ENCODE measurements around the gene HERC2. TPM values are rescaled to one million over a fixed set of nuclear protein-coding genes. Genes with fewer than 3 reads are reported as not detected.

The HERC2 gene
- total RNA-seq, 6 experiments from 2014 or later, result 21.8 to 30.2 (median 27.0) TPM

DNA sequence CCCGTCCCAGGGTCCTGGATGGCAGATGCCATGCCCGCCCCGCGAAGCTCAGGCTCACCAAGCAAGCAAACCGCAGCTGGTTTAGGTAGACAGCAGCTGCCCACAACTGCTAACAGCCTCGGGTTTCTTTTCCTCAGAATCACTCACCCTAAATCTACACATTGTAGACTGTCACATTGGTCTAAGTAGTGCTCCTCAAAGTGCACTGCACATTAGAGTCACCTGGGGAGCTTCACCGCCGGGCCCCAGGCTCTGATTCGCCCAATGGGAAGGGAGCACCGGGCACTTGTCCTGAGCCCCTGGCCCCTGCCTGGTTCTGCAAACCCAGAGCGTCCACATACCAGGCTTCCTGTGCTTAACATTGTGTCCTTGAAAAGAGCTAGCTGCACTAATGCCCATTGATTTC, 223.6 kb downstream of the HERC2 start:
- DNase-seq, result no peak
- H3K27ac ChIP-seq, result no peak overlapping the region
- intact Hi-C loops (cut with DNase I), result no loop called here
- peaks cover 0 to 20% (median 0%) of the 10 kb centered on the region in 4 donors for H3K4me1 ChIP-seq
- H3K27me3 ChIP-seq, result peaks cover 0 to 27% of the 10 kb centered on the region in 2 donors
- no peak for ATAC-seq
- no peaks in the 10 kb centered on the region for H3K9me3 ChIP-seq
- no peak overlapping the region for H3K4me3 ChIP-seq
- 64% methylated on average over 8 of the region's 11 CpGs for WGBS (ENCODE audit: insufficient coverage, low coverage, low lambda C conversion rate, missing lambda C conversion rate)
- no peaks in the 10 kb centered on the region for H3K36me3 ChIP-seq
- no peak for TF ChIP-seq POLR2A (IDR thresholded peaks at IDR 0.05)
- TF ChIP-seq, protein P1, sequence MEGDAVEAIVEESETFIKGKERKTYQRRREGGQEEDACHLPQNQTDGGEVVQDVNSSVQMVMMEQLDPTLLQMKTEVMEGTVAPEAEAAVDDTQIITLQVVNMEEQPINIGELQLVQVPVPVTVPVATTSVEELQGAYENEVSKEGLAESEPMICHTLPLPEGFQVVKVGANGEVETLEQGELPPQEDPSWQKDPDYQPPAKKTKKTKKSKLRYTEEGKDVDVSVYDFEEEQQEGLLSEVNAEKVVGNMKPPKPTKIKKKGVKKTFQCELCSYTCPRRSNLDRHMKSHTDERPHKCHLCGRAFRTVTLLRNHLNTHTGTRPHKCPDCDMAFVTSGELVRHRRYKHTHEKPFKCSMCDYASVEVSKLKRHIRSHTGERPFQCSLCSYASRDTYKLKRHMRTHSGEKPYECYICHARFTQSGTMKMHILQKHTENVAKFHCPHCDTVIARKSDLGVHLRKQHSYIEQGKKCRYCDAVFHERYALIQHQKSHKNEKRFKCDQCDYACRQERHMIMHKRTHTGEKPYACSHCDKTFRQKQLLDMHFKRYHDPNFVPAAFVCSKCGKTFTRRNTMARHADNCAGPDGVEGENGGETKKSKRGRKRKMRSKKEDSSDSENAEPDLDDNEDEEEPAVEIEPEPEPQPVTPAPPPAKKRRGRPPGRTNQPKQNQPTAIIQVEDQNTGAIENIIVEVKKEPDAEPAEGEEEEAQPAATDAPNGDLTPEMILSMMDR (IDR thresholded peaks at IDR 0.05), result no peak

DNA sequence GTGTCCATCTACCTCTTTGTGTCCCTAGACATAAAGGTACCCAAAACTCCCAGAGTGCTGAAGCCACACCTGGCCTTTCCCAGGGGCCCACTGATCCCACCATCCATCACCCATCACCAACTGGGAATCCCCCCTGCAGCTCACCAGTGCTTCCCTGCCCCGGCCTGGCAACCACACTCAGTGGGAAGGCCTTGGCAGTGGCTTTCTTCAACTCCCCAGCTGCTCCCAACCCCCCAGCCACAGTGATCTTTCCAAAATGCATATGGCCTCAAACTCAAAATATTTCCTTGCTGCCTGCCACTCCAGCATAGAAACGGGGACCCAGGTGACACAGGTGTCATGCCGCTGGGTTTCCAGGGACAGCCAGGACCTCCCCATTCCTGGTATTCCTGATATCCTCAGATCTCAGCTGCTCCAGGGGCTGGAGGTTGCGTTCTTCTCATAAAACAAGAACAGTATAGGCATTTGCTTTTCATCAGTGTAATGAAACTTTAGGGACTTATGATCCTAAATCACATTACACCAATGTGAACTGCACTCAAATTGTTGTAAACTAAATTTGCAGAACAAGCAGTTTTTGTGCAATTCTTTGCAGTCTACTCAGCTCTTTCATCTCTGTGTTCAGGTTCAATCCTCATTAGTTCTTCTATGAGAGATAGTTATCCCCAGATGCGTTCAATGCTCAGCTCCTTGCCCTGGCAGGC, 224.2 kb downstream of the HERC2 start:
- Histone ChIP-seq H3K4me3 (no peak overlapping the region), H3K27me3 (peaks cover 0 to 27% of the 10 kb centered on the region in 2 donors), H3K36me3 (no peaks in the 10 kb centered on the region), H3K4me1 (peaks cover 0 to 20% (median 0%) of the 10 kb centered on the region in 4 donors), H3K27ac (no peak overlapping the region), H3K9me3 (no peaks in the 10 kb centered on the region)
- DNase-seq (no peak), ATAC-seq (no peak)
- 96% methylated on average over 3 of the region's 5 CpGs for WGBS (ENCODE audit: insufficient coverage, low coverage, low lambda C conversion rate, missing lambda C conversion rate)
- intact Hi-C loops (cut with DNase I), result no loop called here
- TF ChIP-seq, protein P1 (IDR thresholded peaks at IDR 0.05), result no peak
- TF ChIP-seq POLR2A (IDR thresholded peaks at IDR 0.05), result no peak

DNA sequence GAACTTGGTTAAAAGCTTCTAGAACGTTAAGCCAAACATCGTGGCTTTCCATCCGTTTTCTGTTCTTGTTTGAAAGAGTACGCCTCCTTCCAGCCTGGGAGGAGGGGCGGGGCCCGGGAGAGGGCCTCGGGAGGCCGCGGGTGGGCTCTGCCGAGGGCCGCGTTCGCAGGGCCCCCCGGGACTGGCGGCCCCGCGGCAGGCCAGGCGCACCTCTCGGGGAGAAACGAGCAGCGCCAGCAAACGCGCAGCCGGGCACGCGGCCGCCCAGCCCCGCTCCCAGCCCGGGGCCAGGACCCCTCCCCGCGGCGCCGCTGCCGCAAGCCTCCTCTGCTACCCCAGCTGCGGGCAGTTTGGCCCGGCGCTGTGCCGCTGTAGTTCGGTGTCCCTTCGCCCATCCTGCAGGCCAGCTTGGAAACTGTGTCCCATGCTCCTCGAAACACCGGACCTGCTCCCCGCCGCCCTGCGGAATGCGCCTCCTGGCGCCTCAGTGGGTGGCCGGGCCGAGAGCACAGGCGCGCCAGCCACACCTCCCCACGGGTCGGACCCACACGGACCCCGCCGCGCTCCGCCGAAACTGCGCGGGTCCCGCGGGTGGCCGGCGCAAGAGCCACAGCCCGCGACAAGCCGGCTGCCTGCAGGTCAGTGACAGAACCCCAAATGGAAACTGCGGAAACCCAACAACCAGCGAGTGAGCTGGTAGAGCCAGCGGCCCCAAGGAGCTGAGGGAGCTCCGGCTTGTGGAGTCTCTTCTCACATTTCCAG, 225.1 kb downstream of the HERC2 start:
- Histone ChIP-seq H3K4me3 (peak overlapping the region; percentile 5 to 32 (median 25)), H3K27me3 (peaks cover 0 to 27% of the 10 kb centered on the region in 2 donors), H3K36me3 (no peaks in the 10 kb centered on the region), H3K9me3 (no peaks in the 10 kb centered on the region), H3K27ac (no peak overlapping the region), H3K4me1 (peaks cover 0 to 20% (median 0%) of the 10 kb centered on the region in 4 donors)
- ATAC-seq (no peak), DNase-seq (no peak)
- 4% methylated on average over 5 of the region's 72 CpGs for WGBS (ENCODE audit: insufficient coverage, low coverage, low lambda C conversion rate, missing lambda C conversion rate)
- no peak for TF ChIP-seq POLR2A (IDR thresholded peaks at IDR 0.05)
- TF ChIP-seq, protein P1 (IDR thresholded peaks at IDR 0.05), result no peak
- intact Hi-C loops (cut with DNase I), result no loop called here

DNA sequence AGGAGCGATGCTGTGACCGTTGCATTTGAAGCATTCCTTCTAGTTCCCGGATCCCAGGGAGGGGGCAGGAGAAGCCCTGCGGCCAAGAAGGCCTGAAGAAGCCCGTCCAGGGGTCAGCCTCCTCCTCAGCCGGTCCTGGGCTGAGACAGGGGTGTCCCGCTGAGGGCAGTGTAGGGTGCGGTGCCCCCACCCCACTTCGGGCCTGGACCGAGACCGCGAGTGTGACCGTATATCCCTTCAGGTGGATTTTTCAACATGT, 225.6 kb downstream of the HERC2 start:
- H3K27me3 ChIP-seq, result peaks cover 0 to 27% of the 10 kb centered on the region in 2 donors
- H3K9me3 ChIP-seq, result no peaks in the 10 kb centered on the region
- ATAC-seq (no peak), DNase-seq (no peak)
- TF ChIP-seq, protein P1 (IDR thresholded peaks at IDR 0.05), result no peak
- TF ChIP-seq POLR2A (IDR thresholded peaks at IDR 0.05), result no peak
- intact Hi-C loops (cut with DNase I), result no loop called here
- H3K4me1 ChIP-seq, result peaks cover 0 to 20% (median 0%) of the 10 kb centered on the region in 4 donors
- 7% methylated on average over 3 of the region's 13 CpGs for WGBS (ENCODE audit: insufficient coverage, low coverage, low lambda C conversion rate, missing lambda C conversion rate)
- H3K4me3 ChIP-seq, result peak overlapping the region; percentile 5 to 32 (median 25)
- H3K36me3 ChIP-seq, result no peaks in the 10 kb centered on the region
- H3K27ac ChIP-seq, result no peak overlapping the region
